Vagina (tissue), 2 donors: Measurements from ENCODE around the gene PIK3R3.
A peak's percentile ranks its signal among the peaks of the same experiment; 100 is the strongest.

ENCODE experiments used
- POLR2A ChIP-seq, 2 donors: fragments of 450-650 bp; IDR thresholded peaks; one replicate each; pipeline ENCODE4 v1.6.1; 2017; ENCODE audit warnings: antibody characterized with exemption in 2 of 2, mild to moderate bottlenecking in 2 of 2, moderate library complexity in 2 of 2
- TF ChIP-seq, protein P1 (sequence below), 3 experiments: fragments of 450-650 bp in 2 of 3; fragments of 200-600 bp in 1 of 3; sonication (generic) in 1 of 3; IDR thresholded peaks; one replicate each; pipeline ENCODE4 v1.5.1; 2017 to 2019; ENCODE audit warnings: antibody characterized with exemption in 3 of 3, mild to moderate bottlenecking in 2 of 3, moderate library complexity in 2 of 3

DNA sequence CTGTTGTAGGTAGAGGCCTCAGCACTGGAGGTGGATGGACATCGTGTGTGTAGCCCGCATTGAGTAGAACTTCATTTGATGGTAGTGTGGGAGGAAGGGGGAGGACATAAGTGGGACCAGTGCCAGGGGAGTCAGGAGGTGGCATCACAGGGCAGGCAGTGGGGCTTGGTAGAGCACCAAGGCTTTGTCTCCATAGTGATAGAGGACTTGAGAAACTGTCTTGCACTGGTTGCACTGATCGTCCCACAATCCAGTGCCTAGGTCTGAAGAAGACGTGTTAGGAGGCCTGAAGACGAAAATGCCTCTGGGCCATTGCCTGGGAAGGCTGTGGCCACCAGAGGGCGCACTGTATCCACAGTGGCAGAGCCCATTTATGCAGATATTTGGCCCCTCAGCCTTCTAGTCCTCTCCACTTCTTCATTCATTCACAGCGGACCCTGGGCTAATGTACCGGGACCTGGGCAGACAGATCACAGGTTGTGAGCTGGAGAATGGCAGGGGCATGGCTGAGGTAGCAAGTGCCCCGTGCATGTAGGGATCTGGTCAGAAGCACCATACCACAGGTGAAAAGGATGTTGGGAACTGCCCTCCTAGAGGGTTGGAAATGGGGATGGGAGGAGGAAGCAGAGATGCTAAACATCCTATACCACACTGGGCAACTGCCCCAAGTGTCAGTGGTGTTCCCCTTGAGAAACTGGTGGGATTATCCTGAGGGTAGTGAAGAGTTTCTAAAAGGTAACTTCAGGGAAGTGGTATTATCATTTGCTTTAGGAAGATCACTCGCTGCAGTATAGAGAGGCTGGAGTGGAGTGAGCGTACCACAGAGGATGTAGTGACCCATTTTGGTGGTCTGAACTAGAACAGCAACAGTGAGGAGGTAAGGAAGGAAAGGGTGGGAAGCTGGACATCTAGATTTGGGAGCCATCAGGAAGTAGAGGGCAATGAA is 95.3 kb downstream of the PIK3R3 start:
- TF ChIP-seq, protein P1, sequence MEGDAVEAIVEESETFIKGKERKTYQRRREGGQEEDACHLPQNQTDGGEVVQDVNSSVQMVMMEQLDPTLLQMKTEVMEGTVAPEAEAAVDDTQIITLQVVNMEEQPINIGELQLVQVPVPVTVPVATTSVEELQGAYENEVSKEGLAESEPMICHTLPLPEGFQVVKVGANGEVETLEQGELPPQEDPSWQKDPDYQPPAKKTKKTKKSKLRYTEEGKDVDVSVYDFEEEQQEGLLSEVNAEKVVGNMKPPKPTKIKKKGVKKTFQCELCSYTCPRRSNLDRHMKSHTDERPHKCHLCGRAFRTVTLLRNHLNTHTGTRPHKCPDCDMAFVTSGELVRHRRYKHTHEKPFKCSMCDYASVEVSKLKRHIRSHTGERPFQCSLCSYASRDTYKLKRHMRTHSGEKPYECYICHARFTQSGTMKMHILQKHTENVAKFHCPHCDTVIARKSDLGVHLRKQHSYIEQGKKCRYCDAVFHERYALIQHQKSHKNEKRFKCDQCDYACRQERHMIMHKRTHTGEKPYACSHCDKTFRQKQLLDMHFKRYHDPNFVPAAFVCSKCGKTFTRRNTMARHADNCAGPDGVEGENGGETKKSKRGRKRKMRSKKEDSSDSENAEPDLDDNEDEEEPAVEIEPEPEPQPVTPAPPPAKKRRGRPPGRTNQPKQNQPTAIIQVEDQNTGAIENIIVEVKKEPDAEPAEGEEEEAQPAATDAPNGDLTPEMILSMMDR (IDR thresholded peaks at IDR 0.05), result peak; percentile 96 to 98 (median 96)
- no peak for TF ChIP-seq POLR2A (IDR thresholded peaks at IDR 0.05)
